ENCODE data around the gene MBIP.

DNA sequence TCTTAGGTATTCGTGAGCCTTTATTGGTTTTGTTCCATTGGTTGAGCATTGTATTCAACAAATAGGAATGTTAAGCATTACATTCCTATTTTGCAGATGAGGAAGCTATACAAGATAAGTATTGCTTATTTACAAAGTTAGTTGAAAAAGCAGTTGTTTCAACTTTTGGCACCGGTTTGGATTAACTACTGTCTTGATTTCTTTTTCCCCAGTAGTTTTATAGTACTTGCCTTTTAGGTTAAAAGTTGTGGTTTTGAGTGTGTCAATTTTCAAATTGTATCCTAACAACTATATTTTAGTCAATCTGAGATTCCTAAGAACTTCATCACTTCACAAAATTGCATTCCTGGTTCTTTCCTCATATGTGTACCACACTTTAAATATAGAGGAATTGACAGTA is 23.8 kb upstream of the MBIP start:
- TF ChIP-seq, protein P1, sequence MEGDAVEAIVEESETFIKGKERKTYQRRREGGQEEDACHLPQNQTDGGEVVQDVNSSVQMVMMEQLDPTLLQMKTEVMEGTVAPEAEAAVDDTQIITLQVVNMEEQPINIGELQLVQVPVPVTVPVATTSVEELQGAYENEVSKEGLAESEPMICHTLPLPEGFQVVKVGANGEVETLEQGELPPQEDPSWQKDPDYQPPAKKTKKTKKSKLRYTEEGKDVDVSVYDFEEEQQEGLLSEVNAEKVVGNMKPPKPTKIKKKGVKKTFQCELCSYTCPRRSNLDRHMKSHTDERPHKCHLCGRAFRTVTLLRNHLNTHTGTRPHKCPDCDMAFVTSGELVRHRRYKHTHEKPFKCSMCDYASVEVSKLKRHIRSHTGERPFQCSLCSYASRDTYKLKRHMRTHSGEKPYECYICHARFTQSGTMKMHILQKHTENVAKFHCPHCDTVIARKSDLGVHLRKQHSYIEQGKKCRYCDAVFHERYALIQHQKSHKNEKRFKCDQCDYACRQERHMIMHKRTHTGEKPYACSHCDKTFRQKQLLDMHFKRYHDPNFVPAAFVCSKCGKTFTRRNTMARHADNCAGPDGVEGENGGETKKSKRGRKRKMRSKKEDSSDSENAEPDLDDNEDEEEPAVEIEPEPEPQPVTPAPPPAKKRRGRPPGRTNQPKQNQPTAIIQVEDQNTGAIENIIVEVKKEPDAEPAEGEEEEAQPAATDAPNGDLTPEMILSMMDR (IDR thresholded peaks at IDR 0.05), result no peak
- TF ChIP-seq POLR2AphosphoS5 (IDR thresholded peaks at IDR 0.05), result no peak
- no peak for TF ChIP-seq POLR2A (IDR thresholded peaks at IDR 0.05)

Data from gastroesophageal sphincter (tissue), 3 donors.